Skeletal muscle tissue (tissue), 4 donors: Measurements from ENCODE around the gene C6orf136. TPM values are rescaled to one million over a fixed set of nuclear protein-coding genes. Genes with fewer than 3 reads are reported as not detected.

Experiments used
- H3K27ac ChIP-seq: one replicate; pipeline ENCODE4 v1.7.0; 2013; ENCODE audit warnings: mild to moderate bottlenecking, low read depth, low read length, inconsistent platforms
- H3K27me3 ChIP-seq, 3 donors: one replicate each; pipeline ENCODE4 v1.7.0; 2013; ENCODE audit warnings: low read length in 3 of 3; ENCODE audit not compliant: control insufficient read depth in 3 of 3, insufficient read depth in 3 of 3
- H3K36me3 ChIP-seq, 3 donors: one replicate each; pipeline ENCODE4 v1.7.0; 2013; ENCODE audit warnings: low read length in 3 of 3; ENCODE audit not compliant: control insufficient read depth in 3 of 3, insufficient read depth in 3 of 3
- H3K4me1 ChIP-seq, 3 donors: one replicate each; pipeline ENCODE4 v1.7.0; 2013; ENCODE audit warnings: low read length in 3 of 3, mild to moderate bottlenecking in 3 of 3; ENCODE audit not compliant: control insufficient read depth in 3 of 3, insufficient read depth in 3 of 3
- H3K4me3 ChIP-seq, 3 donors: one replicate each; pipeline ENCODE4 v1.7.0; 2013; ENCODE audit warnings: low read length in 3 of 3
- H3K9ac ChIP-seq, 3 donors: one replicate each; pipeline ENCODE4 v1.7.0; 2013; ENCODE audit warnings: low read length in 3 of 3, mild to moderate bottlenecking in 3 of 3, moderate library complexity in 2 of 3, low read depth in 1 of 3
- H3K9me3 ChIP-seq, 3 donors: one replicate each; pipeline ENCODE4 v1.7.0; 2013; ENCODE audit warnings: low read length in 3 of 3; ENCODE audit not compliant: control insufficient read depth in 3 of 3
- total RNA-seq: library from RNA; depleted of rRNA; stranded (reverse); fragments of >200 nt; gene quantifications from one replicate; pipeline ENCODE4 v1.2.3, GENCODE V29; 2014
- donor health status: Osteomylitis.

Gene C6orf136
- total RNA-seq, 1 donor from 2014 or later: 9.9 TPM

DNA sequence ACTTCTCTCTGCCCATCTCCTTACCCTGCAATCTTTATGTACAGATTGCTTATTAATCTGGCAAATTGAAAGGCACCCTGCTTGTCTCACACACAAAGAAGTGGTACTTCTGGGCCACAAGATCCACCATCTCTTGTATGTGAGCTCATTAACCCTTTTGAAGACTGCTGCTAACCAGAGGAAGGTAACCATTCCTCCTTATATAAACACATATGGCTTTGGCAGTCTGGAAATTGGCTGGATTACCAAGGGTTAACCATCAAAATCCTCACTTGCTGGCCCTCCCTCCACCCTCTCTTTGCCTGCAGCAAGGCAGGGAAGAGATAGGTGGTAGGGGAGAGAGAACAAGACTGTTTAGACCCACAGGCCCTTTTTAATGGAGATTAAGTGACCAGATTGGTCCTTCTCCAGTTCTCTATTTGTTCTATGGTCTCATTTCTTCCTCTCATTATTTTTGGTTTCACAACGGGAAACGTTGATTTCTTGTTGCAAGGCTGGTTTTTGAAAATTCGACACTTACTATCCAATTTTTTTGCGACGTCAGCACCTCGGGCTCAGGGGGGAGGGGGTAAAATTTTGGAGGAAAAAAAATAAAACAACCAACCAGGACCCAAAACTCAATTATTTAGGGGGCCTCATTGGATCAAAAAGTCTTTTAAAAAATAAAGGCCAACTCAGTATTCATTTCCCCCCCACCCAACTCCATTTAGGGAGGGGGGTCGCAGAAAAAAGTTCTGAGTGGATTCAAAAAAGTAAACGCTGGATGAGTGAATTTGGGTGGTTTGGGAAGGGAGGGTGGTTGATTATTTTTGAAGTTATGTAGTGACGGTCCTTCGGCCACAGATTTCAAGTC lies 30.7 kb upstream of the C6orf136 start:
- Histone ChIP-seq H3K9me3 (no peaks in the 10 kb centered on the region), H3K9ac (peak overlapping the region; percentile 87 to 100 (median 98)), H3K27me3 (no peaks in the 10 kb centered on the region), H3K36me3 (peaks cover 20 to 30% (median 27%) of the 10 kb centered on the region in 3 donors), H3K4me1 (peaks cover 30 to 51% (median 49%) of the 10 kb centered on the region in 3 donors), H3K27ac (peak overlapping the region; percentile 100), H3K4me3 (peak overlapping the region; percentile 88 to 99 (median 89))

DNA sequence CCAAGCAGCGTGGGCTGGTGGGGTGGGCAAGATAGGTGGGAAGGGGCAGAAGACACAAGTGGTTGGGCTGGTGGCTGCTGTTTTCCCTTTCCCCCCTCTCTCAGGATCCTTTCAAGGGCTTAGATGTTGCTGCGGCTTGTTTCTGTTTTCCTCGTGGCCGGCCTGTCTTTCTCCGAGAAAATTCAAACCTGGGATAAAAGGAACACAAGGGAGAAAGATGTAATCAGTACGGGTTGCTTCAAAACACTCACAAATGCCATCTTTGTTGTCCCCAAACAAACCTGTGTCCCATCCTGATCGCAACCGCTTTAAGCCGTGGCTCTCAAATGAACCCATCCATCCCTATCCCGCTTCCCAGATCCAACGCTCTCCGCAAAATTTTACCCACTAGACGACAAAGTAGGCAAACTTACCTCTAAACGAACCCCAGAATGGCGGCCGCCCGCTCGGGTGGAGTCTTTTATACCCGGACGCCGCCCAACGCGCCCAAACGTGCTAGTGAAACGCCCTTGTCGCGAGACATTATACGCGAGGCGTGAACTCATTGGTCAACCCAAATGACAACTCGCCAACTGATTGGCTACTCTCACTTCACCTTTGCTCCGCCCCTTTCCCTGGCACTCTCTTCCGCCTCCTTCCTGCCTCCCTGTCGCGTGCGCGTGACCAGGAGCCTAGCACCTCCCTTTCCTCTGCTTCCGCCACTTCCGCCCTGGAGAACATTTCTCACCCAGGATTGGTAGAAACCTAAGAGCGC lies 29.9 kb upstream of the C6orf136 start, which contains the start of gene PPP1R10:
PPP1R10 (minus strand) TSS at position 433 of the 754 bp plus-strand sequence. CDS start 7,299 bp downstream, outside the sequence.
- Histone ChIP-seq H3K27me3 (no peaks in the 10 kb centered on the region), H3K9me3 (no peaks in the 10 kb centered on the region), H3K4me3 (peak within 1 kb of the TSS; percentile 88 to 100 (median 94)), H3K4me1 (peaks cover 27 to 43% (median 40%) of the 10 kb centered on the region in 3 donors), H3K27ac (peak within 1 kb of the TSS; percentile 100), H3K9ac (peak within 1 kb of the TSS; percentile 94 to 100 (median 98)), H3K36me3 (peaks cover 26 to 36% (median 29%) of the 10 kb centered on the region in 3 donors)

DNA sequence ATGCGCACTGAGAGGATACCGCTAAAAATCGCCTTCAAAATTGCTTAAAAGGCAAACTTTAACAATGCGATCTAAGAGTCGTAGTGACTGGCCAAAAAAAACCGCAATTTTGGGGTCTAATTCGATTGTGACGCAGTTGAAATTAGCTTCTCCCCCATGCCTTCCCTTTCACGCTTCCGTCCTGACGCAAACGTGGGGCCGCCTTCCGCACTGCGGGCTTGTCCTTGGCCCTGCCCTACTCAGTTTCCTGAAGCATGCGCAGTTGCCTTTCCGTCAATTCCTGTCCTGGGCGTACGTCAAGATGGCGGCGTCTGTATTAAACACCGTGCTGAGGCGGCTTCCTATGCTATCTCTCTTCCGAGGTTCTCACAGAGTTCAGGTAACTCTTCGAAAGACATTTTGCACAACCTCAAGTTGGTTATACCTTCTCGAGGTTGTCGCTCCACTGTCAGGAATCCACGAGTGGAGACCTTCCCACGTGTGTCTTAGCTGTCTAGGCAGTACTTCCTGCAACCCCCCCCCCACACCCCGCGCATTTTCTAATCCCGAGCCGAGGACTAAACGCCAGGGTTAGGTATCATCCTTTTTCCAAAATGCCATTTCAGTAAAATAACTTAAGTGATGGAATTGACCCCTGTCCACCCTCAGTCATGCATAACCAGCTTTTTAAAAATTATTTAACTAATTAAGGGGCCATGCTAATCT lies 29.2 kb upstream of the C6orf136 start, which contains the start of gene MRPS18B:
MRPS18B (plus strand) TSS at position 276 of the 705 bp plus-strand sequence; CDS start at position 302, 26 bp downstream.
- Histone ChIP-seq H3K36me3 (peaks cover 29 to 40% (median 34%) of the 10 kb centered on the region in 3 donors), H3K27ac (peak within 1 kb of the TSS; percentile 100), H3K4me1 (peaks cover 26 to 37% (median 33%) of the 10 kb centered on the region in 3 donors)

DNA sequence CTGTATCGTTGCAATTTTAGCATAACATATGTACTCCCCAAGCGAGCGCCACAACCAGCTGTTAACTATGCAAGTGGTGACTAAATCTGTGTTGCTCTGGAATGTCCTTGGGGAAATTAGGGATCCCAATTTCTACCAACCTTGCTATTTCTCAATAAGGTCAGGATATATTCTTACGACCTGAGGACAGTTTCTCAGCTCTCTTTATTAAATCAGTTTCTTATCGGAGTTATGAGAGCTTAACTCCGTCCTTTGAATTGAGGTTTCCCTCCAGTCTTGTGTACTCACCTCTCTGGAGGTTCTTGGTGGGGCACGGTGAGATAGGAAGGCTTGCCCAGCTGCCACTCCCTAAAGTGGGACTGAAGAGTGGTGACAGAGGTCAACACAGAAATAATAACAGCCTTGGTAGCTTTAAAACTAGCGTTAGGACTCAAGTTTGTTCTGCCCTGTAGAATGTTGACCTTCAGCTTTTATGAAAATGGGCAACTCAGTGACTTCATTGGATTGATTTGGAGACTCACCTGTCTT lies 28.6 kb upstream of the C6orf136 start:
- Histone ChIP-seq H3K27ac (peak overlapping the region; percentile 100), H3K36me3 (peaks cover 35 to 45% (median 38%) of the 10 kb centered on the region in 3 donors), H3K27me3 (no peaks in the 10 kb centered on the region), H3K4me3 (peak overlapping the region; percentile 74 to 100 (median 94)), H3K4me1 (peaks cover 23 to 31% (median 27%) of the 10 kb centered on the region in 3 donors), H3K9ac (peak overlapping the region; percentile 94 to 99 (median 98)), H3K9me3 (no peaks in the 10 kb centered on the region)

More for the DNA sequence above, 29.2 kb upstream of the C6orf136 start, which contains the start of gene MRPS18B:
- Histone ChIP-seq H3K9ac (peak within 1 kb of the TSS; percentile 94 to 100 (median 98)), H3K9me3 (no peaks in the 10 kb centered on the region), H3K4me3 (peak within 1 kb of the TSS; percentile 88 to 100 (median 94)), H3K27me3 (no peaks in the 10 kb centered on the region)

DNA sequence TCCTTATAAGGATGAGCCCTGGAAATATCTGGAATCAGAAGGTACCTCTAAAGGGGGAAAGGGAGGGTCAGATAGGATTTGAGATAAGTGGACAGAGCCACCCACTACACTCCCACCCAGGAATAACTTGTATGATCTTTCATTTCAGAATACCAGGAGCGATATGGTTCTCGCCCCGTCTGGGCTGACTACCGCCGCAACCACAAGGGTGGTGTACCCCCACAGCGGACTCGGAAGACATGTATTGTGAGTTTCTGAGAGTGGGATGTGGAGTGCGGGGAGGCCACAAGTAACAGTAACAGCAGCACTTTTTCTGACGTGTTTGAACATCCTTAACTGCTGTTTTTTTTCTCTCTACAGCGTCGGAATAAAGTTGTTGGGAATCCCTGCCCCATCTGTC lies 27.4 kb upstream of the C6orf136 start:
- Histone ChIP-seq H3K4me3 (no peak overlapping the region), H3K4me1 (peaks cover 14 to 21% (median 16%) of the 10 kb centered on the region in 3 donors), H3K9ac (peak overlapping the region in 1 of 3 donors; percentile 50), H3K27me3 (no peaks in the 10 kb centered on the region), H3K9me3 (no peaks in the 10 kb centered on the region), H3K27ac (no peak overlapping the region), H3K36me3 (peaks cover 46 to 55% (median 48%) of the 10 kb centered on the region in 3 donors)

DNA sequence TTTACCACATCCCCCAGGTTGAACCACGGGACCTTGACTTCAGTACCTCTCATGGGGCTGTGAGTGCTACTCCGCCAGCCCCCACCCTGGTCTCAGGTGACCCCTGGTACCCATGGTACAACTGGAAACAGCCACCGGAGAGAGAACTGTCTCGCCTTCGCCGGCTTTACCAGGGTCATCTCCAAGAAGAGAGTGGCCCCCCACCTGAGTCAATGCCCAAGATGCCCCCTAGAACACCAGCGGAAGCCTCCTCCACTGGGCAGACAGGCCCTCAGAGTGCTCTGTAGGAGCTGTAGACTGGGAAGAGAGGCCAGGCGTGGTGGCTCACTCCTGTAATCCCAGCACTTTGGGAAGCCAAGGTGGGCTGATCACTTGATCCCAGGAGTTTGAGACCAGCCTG lies 21.4 kb upstream of the C6orf136 start:
- H3K9me3 ChIP-seq: no peaks in the 10 kb centered on the region
- peak overlapping the region in 1 of 3 donors; percentile 16 for H3K9ac ChIP-seq
- H3K27me3 ChIP-seq: no peaks in the 10 kb centered on the region
- peaks cover 45 to 49% (median 46%) of the 10 kb centered on the region in 3 donors for H3K36me3 ChIP-seq
- peaks cover 8 to 15% (median 13%) of the 10 kb centered on the region in 3 donors for H3K4me1 ChIP-seq
- no peak overlapping the region for H3K27ac ChIP-seq
- no peak overlapping the region for H3K4me3 ChIP-seq

DNA sequence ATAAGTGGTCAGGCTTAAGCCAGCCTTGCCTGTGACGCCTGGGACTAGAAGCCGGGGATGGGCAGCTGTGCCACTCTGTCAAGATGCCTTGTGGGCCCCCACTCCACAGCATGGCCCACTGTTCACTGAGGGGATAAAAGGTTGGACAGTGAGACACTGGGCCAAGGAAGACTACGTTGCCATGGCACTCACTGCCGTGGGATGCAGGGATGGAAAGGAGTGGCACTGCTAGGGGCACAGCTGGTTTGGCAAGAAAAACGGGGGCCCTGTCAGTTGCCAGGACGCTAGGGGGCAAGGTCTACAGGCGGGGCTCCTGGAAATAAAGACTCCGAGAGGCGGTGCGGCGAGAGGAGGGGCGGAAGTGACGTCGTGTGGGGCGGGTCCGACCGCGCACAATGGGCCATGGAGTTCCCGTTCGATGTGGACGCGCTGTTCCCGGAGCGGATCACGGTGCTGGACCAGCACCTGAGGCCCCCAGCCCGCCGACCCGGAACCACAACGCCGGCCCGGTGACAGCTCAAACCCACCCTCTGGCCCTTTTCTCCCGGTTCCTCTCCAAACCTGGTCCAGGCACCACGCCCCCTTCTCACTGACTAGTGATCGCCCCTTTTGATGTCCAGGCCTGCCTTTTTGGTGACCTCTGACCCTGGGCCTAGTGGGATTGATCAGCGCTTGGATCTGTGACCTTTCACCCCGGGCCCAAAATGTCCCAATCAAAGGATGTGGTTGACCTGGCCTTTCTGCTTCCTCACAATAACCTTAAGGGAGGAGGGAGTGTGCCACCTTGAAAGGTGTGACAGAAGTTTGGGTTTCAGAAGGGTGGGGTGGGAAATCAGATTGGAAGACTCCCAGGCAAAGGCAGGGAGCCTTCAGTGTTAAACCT lies 20.2 kb upstream of the C6orf136 start, which contains the start of gene ATAT1:
ATAT1 (plus strand) TSS at position 391 of the 883 bp plus-strand sequence.
- peak within 1 kb of the TSS; percentile 82 to 87 (median 83) for H3K4me3 ChIP-seq
- H3K9me3 ChIP-seq: no peaks in the 10 kb centered on the region
- peak within 1 kb of the TSS; percentile 88 to 96 (median 89) for H3K9ac ChIP-seq
- H3K27ac ChIP-seq: peak within 1 kb of the TSS; percentile 91
- peaks cover 36 to 43% (median 42%) of the 10 kb centered on the region in 3 donors for H3K36me3 ChIP-seq
- H3K4me1 ChIP-seq: peaks cover 8 to 15% (median 13%) of the 10 kb centered on the region in 3 donors
- no peaks in the 10 kb centered on the region for H3K27me3 ChIP-seq

DNA sequence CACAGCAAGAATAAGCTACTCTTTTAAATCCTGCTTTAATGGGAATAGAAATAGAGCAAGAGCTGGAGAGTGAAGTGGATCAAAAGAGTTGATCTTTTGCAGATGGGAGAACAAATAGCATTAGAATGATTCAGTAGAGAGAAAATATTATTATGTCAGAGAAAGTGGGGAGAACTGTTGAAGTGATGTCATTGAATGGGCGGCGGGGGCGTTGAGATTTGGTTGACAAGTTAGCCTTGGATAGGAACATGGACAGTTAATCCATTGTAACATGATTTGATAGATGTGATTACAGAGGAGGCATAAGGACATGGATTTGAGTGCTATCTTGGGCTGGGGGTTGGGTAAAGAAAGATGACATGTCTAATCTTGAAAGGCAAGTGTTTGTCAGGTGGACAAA lies 11.1 kb upstream of the C6orf136 start:
- Histone ChIP-seq H3K9me3 (no peaks in the 10 kb centered on the region), H3K4me3 (no peak overlapping the region), H3K9ac (no peak overlapping the region), H3K27me3 (no peaks in the 10 kb centered on the region), H3K27ac (no peak overlapping the region), H3K36me3 (peaks cover 10 to 16% (median 13%) of the 10 kb centered on the region in 3 donors), H3K4me1 (no peaks in the 10 kb centered on the region)
